Measurements from ENCODE around the gene PCSK7.

DNA sequence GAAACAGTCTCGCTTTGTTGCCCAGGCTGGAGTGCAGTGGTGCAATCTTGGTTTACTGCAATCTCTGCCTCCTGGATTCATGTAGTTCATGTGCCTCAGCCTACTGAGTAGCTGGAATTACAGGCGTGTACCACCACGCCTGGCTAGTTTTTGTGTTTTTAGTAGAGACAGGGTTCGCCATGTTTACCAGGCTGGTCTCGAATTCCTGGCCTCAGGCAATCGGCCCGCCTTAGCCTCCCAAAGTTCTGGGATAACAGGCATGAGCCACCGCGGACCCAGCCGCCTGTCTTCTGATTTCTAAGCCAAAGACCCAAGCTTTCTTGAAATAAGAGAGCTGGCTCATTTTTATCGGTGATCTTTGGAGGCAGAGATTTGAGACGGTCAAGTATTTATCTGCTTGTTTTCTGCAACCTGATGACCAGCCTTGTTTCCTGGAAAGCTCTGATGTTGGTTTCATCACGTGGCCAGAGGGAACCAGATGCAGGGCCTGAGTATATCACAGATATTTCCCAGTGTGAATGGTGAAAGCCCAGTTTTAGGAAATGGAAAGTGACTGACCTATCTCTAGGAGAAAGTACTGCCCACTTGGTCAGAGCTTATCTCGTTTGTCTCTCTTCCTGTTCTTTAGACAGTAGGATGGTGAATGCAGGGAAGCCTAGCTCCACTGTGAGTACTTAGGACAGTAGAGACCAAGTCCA, 59.0 kb downstream of the PCSK7 start:
- TF ChIP-seq, protein P1, sequence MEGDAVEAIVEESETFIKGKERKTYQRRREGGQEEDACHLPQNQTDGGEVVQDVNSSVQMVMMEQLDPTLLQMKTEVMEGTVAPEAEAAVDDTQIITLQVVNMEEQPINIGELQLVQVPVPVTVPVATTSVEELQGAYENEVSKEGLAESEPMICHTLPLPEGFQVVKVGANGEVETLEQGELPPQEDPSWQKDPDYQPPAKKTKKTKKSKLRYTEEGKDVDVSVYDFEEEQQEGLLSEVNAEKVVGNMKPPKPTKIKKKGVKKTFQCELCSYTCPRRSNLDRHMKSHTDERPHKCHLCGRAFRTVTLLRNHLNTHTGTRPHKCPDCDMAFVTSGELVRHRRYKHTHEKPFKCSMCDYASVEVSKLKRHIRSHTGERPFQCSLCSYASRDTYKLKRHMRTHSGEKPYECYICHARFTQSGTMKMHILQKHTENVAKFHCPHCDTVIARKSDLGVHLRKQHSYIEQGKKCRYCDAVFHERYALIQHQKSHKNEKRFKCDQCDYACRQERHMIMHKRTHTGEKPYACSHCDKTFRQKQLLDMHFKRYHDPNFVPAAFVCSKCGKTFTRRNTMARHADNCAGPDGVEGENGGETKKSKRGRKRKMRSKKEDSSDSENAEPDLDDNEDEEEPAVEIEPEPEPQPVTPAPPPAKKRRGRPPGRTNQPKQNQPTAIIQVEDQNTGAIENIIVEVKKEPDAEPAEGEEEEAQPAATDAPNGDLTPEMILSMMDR (IDR thresholded peaks at IDR 0.05; ENCODE audit: extremely low read depth in 1 of 2, insufficient read depth in 1 of 2, low read depth in 1 of 2, low read length in 2 of 2), result no peak
- no peak for TF ChIP-seq POLR2A (IDR thresholded peaks at IDR 0.05; ENCODE audit: low read depth, low read length)
- no peak for TF ChIP-seq POLR2AphosphoS5 (IDR thresholded peaks at IDR 0.05; ENCODE audit: insufficient read depth, low read depth, low read length)
- TF ChIP-seq, protein P2, sequence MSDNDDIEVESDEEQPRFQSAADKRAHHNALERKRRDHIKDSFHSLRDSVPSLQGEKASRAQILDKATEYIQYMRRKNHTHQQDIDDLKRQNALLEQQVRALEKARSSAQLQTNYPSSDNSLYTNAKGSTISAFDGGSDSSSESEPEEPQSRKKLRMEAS (IDR thresholded peaks at IDR 0.05; ENCODE audit: insufficient read depth, insufficient read length), result peak; percentile 35
